GM12872 (cell line): ENCODE data around the gene TNFSF13.
A peak's percentile ranks its signal among the peaks of the same experiment; 100 is the strongest.

ENCODE experiments used
- TF ChIP-seq, protein P1 (sequence below): IDR thresholded peaks from 3 replicates; pipeline ENCODE4 v1.5.1; 2011; ENCODE audit warnings: low read depth, mild to moderate bottlenecking, low read length, moderate library complexity; ENCODE audit not compliant: insufficient read depth

TNFSF13 gene

DNA sequence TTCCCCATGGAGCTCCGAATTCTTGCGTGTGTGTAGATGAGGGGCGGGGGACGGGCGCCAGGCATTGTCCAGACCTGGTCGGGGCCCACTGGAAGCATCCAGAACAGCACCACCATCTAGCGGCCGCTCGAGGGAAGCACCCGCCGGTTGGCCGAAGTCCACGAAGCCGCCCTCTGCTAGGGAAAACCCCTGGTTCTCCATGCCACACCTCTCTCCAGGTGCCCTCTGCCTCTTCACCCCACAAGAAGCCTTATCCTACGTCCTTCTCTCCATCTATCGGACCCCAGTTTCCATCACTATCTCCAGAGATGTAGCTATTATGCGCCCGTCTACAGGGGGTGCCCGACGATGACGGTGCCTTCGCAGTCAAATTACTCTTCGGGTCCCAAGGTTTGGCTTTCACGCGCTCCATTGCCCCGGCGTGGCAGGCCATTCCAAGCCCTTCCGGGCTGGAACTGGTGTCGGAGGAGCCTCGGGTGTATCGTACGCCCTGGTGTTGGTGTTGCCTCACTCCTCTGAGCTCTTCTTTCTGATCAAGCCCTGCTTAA, 2.6 kb downstream of the TNFSF13 start:
- TF ChIP-seq, protein P1, sequence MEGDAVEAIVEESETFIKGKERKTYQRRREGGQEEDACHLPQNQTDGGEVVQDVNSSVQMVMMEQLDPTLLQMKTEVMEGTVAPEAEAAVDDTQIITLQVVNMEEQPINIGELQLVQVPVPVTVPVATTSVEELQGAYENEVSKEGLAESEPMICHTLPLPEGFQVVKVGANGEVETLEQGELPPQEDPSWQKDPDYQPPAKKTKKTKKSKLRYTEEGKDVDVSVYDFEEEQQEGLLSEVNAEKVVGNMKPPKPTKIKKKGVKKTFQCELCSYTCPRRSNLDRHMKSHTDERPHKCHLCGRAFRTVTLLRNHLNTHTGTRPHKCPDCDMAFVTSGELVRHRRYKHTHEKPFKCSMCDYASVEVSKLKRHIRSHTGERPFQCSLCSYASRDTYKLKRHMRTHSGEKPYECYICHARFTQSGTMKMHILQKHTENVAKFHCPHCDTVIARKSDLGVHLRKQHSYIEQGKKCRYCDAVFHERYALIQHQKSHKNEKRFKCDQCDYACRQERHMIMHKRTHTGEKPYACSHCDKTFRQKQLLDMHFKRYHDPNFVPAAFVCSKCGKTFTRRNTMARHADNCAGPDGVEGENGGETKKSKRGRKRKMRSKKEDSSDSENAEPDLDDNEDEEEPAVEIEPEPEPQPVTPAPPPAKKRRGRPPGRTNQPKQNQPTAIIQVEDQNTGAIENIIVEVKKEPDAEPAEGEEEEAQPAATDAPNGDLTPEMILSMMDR, result peak; percentile 95

DNA sequence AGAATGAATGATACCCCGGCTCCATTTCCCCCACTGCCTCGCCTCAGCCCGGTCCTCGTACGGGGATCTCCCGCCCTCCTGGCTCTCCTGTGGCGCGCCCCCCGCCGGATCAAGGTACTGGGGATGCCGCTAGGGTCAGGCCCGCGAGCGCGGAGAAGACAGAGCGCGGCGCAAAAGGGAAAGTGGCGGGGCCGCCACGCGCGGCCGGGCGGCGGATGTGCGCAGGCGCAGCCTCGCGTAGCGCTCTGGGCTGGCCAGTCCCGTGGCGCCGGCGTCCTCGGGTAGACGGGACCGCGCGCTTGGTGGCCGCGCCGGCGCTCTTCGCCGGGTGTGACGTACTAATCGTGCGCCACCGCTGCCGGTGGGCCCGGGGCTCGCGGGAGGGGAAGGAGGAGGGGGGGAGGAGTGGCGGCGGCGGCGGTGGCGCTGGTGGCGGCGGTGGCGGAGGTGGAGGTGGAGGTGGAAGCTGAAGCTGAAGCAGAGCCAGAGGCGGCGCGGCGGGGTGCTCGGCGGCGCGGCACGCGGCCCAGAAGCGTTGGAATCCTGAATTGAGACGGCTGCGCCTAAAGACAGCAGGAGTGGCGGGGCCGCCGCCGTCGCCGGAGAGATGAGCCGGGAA, 3.1 kb downstream of the TNFSF13 start, which contains the start of gene SENP3:
SENP3 (plus strand) TSS at position 331 of the 619 bp plus-strand sequence. CDS start 1,158 bp downstream, outside the sequence.
- TF ChIP-seq, protein P1, result no peak

DNA sequence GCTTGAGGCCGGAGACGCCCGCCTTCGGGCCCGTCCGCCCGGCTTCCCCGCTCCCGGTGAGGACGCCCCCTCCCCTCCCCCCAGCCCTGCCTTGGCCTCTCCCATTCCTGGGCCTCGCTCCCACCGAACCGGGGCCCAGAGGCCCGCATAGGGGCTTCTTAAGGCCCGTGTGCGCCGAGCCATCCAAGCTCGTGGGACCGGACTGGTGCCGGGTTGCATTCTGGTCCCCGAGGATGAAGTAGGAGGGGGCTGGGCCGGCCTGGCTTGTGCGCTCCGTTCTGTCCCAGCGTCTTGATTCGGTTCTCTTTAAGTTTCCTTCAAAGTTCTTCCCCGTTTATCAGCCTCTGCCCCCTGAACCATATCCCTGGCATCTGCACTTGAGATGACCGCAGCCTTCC, 3.7 kb downstream of the TNFSF13 start:
- TF ChIP-seq, protein P1, result no peak

DNA sequence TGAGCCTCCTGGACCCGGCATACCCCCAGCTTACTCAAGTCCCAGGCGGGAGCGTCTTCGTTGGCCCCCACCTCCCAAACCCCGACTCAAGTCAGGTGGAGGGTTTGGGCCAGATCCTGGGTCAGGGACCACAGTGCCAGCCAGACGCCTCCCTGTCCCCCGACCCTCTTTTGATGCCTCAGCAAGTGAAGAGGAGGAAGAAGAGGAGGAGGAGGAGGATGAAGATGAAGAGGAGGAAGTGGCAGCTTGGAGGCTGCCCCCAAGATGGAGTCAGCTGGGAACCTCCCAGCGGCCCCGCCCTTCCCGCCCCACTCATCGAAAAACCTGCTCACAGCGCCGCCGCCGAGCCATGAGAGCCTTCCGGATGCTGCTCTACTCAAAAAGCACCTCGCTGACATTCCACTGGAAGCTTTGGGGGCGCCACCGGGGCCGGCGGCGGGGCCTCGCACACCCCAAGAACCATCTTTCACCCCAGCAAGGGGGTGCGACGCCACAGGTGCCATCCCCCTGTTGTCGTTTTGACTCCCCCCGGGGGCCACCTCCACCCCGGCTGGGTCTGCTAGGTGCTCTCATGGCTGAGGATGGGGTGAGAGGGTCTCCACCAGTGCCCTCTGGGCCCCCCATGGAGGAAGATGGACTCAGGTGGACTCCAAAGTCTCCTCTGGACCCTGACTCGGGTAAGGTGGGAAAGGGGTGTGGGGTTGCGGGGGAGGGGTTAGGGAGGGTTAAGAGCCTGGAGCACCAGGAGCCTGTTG, 4.7 kb downstream of the TNFSF13 start:
- TF ChIP-seq, protein P1, result no peak

DNA sequence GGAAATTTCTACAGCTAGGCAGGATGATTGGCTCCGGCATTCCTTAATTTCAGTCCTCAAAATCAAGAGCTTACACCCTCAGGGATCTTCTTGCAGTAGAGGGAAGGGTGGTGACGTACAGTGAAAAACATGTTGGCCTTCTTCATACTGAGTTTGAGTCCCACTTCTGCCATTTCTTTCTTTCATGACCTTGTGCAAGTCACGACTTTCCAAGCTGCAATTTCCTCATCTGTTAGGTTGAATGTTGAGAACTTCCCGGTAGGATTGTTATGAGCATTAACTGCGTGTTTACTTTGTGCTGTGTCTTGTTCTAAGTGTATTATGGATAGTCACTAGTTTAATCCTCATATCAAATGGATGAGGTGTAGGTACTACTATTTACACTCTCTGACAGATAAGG, 11.0 kb downstream of the TNFSF13 start:
- TF ChIP-seq, protein P1, result no peak

DNA sequence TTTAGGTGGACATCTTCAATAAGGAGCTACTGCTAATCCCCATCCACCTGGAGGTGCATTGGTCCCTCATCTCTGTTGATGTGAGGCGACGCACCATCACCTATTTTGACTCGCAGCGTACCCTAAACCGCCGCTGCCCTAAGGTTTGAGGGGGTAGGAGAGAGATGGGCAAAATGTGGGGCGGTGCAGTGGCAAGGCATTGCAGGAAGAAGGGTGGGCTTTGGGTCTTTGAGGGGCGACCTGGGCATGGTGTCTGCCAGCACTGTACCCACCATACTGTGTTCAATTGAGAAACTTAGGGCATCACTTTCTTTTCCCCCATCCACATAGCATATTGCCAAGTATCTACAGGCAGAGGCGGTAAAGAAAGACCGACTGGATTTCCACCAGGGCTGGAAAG, 11.8 kb downstream of the TNFSF13 start:
- TF ChIP-seq, protein P1, result no peak

DNA sequence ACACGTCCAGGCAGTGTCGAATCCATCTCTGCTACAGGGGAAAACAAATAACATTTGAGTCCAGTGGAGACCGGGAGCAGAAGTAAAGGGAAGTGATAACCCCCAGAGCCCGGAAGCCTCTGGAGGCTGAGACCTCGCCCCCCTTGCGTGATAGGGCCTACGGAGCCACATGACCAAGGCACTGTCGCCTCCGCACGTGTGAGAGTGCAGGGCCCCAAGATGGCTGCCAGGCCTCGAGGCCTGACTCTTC, 13.7 kb downstream of the TNFSF13 start:
- TF ChIP-seq, protein P1, result no peak
